GM12878 (cell line): ENCODE measurements around the gene SUPT6H. TPM values are rescaled to one million over a fixed set of nuclear protein-coding genes. Genes with fewer than 3 reads are reported as not detected.

Experiments
- ATAC-seq: fragments of 200-7000 bp; cut with Tn5 transposase; 3 replicates; pipeline ENCODE4 v1.9.1; 2020; ENCODE audit warnings: mild to moderate bottlenecking, moderate library complexity
- BruUV-seq: library from RNA; stranded (reverse); fragments of 400-500 nt; replicated peaks from 2 replicates; lab custom pipeline; 2021; lab: Mats Ljungman, UMichigan
- CTCF ChIA-PET: fragments of 300-600 bp; sonication (Branson Sonifier 250); formaldehyde crosslinking; extraction: SDS; loops from one replicate; lab custom pipeline; 2021; ENCODE audit warnings: inconsistent platforms; lab: Yijun Ruan, JAX
- POLR2A ChIA-PET: fragments of 350-600 bp; formaldehyde crosslinking; extraction: SDS; loops from one replicate; lab custom pipeline; 2021; ENCODE audit warnings: inconsistent platforms; lab: Charles Lee
- RAD21 ChIA-PET: fragments of 300-600 bp; sonication (Branson Sonifier 250); formaldehyde crosslinking; loops from one replicate; lab custom pipeline; 2023; ENCODE audit warnings: antibody characterized with exemption; ENCODE audit not compliant: unreplicated experiment; lab: Charles Lee
- SMC1A ChIA-PET: fragments of 300-600 bp; sonication (Branson Sonifier 250); formaldehyde crosslinking; loops from one replicate; lab custom pipeline; 2023; ENCODE audit not compliant: unreplicated experiment, uncharacterized antibody; lab: Charles Lee
- DNase-seq: peaks from one replicate; pipeline ENCODE4 v3.0.0-alpha.2; 2011; ENCODE audit warnings: low read depth, low spot score
- FAIRE-seq: peaks from 3 replicates; lab custom pipeline; 2011; peaks lifted over from hg19 to GRCh38; lab: Jason Lieb, UNC
- H2AFZ ChIP-seq: 2 replicates; pipeline ENCODE4 v1.6.0; 2011; ENCODE audit warnings: low read depth, low read length, control low read depth; ENCODE audit not compliant: control insufficient read depth
- H3K27ac ChIP-seq: 2 replicates; pipeline ENCODE4 v1.5.1; 2011; ENCODE audit warnings: control low read depth; ENCODE audit not compliant: control insufficient read depth, insufficient read depth
- H3K27me3 ChIP-seq, 2 experiments: replicated peaks in 1 of 2; 2 replicates each; pipeline versions ENCODE4 v1.6.0 to v1.6.1; 2011; ENCODE audit warnings: low read length in 1 of 2; ENCODE audit not compliant: control insufficient read depth in 2 of 2, insufficient read depth in 2 of 2
- H3K36me3 ChIP-seq, 2 experiments: 2 replicates each; pipeline ENCODE4 v1.5.1; 2011; ENCODE audit warnings: low read length in 1 of 2; ENCODE audit not compliant: control insufficient read depth in 2 of 2, insufficient read depth in 2 of 2
- H3K4me1 ChIP-seq: 2 replicates; pipeline ENCODE4 v1.6.1; 2011; ENCODE audit warnings: mild to moderate bottlenecking, low read length, moderate library complexity, mixed read lengths; ENCODE audit not compliant: control insufficient read depth, insufficient read depth
- H3K4me2 ChIP-seq: 2 replicates; pipeline ENCODE4 v1.6.0; 2011; ENCODE audit warnings: control low read depth; ENCODE audit not compliant: control insufficient read depth, insufficient read depth
- H3K4me3 ChIP-seq: fragments of 200-600 bp; sonication (generic); 2 replicates; pipeline ENCODE4 v1.5.1; 2016
- H3K79me2 ChIP-seq: 2 replicates; pipeline ENCODE4 v1.6.0; 2011; ENCODE audit warnings: low read length; ENCODE audit not compliant: control insufficient read depth, insufficient read depth
- H3K9ac ChIP-seq: 2 replicates; pipeline ENCODE4 v1.8.0; 2011; ENCODE audit warnings: low read length, control low read depth, mixed read lengths; ENCODE audit not compliant: control insufficient read depth, insufficient read depth
- H3K9me3 ChIP-seq: replicated peaks from 3 replicates; pipeline ENCODE4 v1.5.1; 2011; ENCODE audit warnings: mild to moderate bottlenecking, low read length; ENCODE audit not compliant: control insufficient read depth, insufficient read depth
- H4K20me1 ChIP-seq: 2 replicates; pipeline ENCODE4 v1.6.0; 2011; ENCODE audit not compliant: control insufficient read depth, insufficient read depth
- BCL3 ChIP-seq: IDR thresholded peaks from 2 replicates; pipeline ENCODE4 v1.6.1; 2011; ENCODE audit warnings: borderline replicate concordance, low read depth, mild to moderate bottlenecking, moderate library complexity, low read length; ENCODE audit not compliant: insufficient read depth, poor library complexity, severe bottlenecking
- BRCA1 ChIP-seq: IDR thresholded peaks from 2 replicates; pipeline ENCODE4 v1.6.1; 2011; ENCODE audit warnings: low read depth, low read length, improper control_type of control experiment
- CHD2 ChIP-seq: IDR thresholded peaks from 2 replicates; pipeline ENCODE4 v1.6.1; 2011; ENCODE audit warnings: low read depth, low read length, improper control_type of control experiment, borderline replicate concordance
- CREM ChIP-seq: IDR thresholded peaks from 2 replicates; pipeline ENCODE4 v1.6.1; 2014; ENCODE audit warnings: antibody characterized with exemption, low read depth
- E4F1 ChIP-seq: fragments of 450-650 bp; IDR thresholded peaks from 2 replicates; pipeline ENCODE4 v1.6.1; 2018; ENCODE audit warnings: borderline replicate concordance, mild to moderate bottlenecking; ENCODE audit not compliant: partially characterized antibody
- FOS ChIP-seq: IDR thresholded peaks from 3 replicates; pipeline ENCODE4 v1.6.1; 2011; ENCODE audit warnings: borderline replicate concordance; ENCODE audit not compliant: insufficient read length; ENCODE audit errors: extremely low read depth
- GABPA ChIP-seq: IDR thresholded peaks from 2 replicates; pipeline ENCODE4 v1.6.1; 2014; ENCODE audit warnings: antibody characterized with exemption, low read depth, mild to moderate bottlenecking, inconsistent platforms
- IKZF2 ChIP-seq, 2 experiments: fragments of 450-650 bp; IDR thresholded peaks; 2 replicates each; pipeline ENCODE4 v1.6.1; 2017; ENCODE audit warnings: mild to moderate bottlenecking in 2 of 2, moderate library complexity in 2 of 2
- MEF2B ChIP-seq: fragments of 450-650 bp; IDR thresholded peaks from 2 replicates; pipeline ENCODE4 v1.6.1; 2018; ENCODE audit warnings: mild to moderate bottlenecking, moderate library complexity; ENCODE audit not compliant: partially characterized antibody, poor library complexity, severe bottlenecking
- POLR2A ChIP-seq: IDR thresholded peaks from 2 replicates; pipeline ENCODE4 v1.6.1; 2011; ENCODE audit warnings: low read depth, mild to moderate bottlenecking, low read length
- POLR2AphosphoS5 ChIP-seq: IDR thresholded peaks from 2 replicates; pipeline ENCODE4 v1.6.1; 2011; ENCODE audit warnings: mild to moderate bottlenecking, low read length, inconsistent platforms
- SIN3A ChIP-seq: IDR thresholded peaks from 2 replicates; pipeline ENCODE4 v1.6.1; 2012; ENCODE audit warnings: low read depth, low read length, improper control_type of control experiment
- SREBF2 ChIP-seq: IDR thresholded peaks from 2 replicates; pipeline ENCODE4 v1.6.1; 2012; ENCODE audit warnings: mild to moderate bottlenecking, low read length
- TCF12 ChIP-seq: IDR thresholded peaks from 2 replicates; pipeline ENCODE4 v1.6.1; 2011; ENCODE audit warnings: low read depth, mild to moderate bottlenecking, low read length
- TCF7 ChIP-seq: IDR thresholded peaks from 2 replicates; pipeline ENCODE4 v1.6.1; 2014; ENCODE audit warnings: antibody characterized with exemption, borderline replicate concordance
- WGBS: methylation state at CpG from one replicate; pipeline ENCODE4 v1.1.6; 2016; ENCODE audit warnings: low lambda C conversion rate; ENCODE audit not compliant: insufficient replicate concordance, insufficient coverage; ENCODE audit errors: missing lambda C conversion rate; 5-methylcytosine and 5-hydroxymethylcytosine counted together
- in situ Hi-C: fragments of 300-500 bp; cut with MboI; formaldehyde crosslinking; loops from 9 replicates; pipeline ENCODE4 v1.14.3; 2018; ENCODE audit warnings: mixed read lengths
- intact Hi-C: fragments of 100-400 bp; cut with micrococcal nuclease; formaldehyde crosslinking; loops from one replicate; pipeline ENCODE4 v1.14.2; 2022; ENCODE audit not compliant: unreplicated experiment
- polyA plus RNA-seq, 11 experiments: library from polyadenylated mRNA; depleted of rRNA in 4 of 11; unstranded in 6 of 11; stranded (reverse) in 5 of 11; fragments of >200 nt; fragmentation: Nextera tagmentation in 4 of 11; fragmentation: Illumina TruSeq in 1 of 11; extraction: Ambion mirVana in 4 of 11; extraction: Trizol in 1 of 11; gene quantifications; 1 replicate in 1 of 11; 2 replicates in 10 of 11; pipeline versions ENCODE4 v1.2.1 to v1.2.3, GENCODE V29; 2011 to 2016; ENCODE audit warnings: inconsistent platforms in 2 of 11, missing spikeins in 2 of 11, low read depth in 1 of 11
- total RNA-seq, 4 experiments: library from RNA; depleted of rRNA in 3 of 4; stranded (reverse); fragments of >200 nt in 3 of 4; fragmentation: Illumina TruSeq in 1 of 4; extraction: Trizol in 1 of 4; gene quantifications; 2 replicates each; pipeline versions ENCODE4 v1.2.1 to v1.2.3, GENCODE V29; 2013 to 2021
- TF ChIP-seq, protein P1 (sequence below): fragments of 150-350 bp; IDR thresholded peaks from 2 replicates; pipeline ENCODE4 v1.6.1; 2016; ENCODE audit warnings: low read depth, low read length

The SUPT6H gene
- total and polyA plus RNA-seq, 10 of the 15 experiments (the other 5 are each of a cell fraction or from before 2014, with no cell fraction given) = 1.7 to 58.8 (median 37.7) TPM

DNA sequence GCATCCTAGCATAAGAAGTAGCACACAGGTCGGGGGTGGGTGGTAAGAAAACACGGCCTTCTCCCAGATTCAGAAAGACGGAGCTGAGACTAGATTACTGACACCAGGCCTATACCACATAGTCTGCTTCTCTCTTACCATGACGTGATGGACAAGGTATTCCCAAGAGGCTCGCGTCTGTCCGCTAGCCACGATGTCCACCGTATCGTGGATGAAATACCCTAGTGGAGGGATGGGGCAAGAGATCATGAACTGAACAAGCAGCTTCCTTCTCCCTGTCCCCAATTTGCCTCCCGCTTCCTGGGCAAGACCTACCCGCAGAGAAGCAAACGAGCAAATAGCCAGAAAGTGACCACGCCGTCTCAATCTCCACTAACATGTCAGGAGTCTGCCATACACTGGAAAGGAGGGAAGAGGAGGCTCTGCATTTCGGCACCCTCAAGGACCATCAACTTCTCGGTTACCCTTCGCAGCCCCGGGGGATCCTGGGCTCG lies 63.2 kb downstream of the SUPT6H start:
- no peak overlapping the region for H2AFZ ChIP-seq
- ATAC-seq = no peak
- in situ Hi-C loops = loop anchor here (25.0 kb wide), 1 partner anchor 1263 kb away; the partner anchor contains the start of gene KSR1
- ChIA-PET POLR2A (interaction anchor here (1.4 to 17.2 kb wide), 5 partner anchors 10 to 177 kb away, joined by 4 to 485 read pairs (median 9); partner anchors contain the start of genes BLTP2, PROCA1 and TRAF4), CTCF (interaction anchor here (1.0 to 12.6 kb wide), 6 partner anchors 24 to 392 kb away, joined by 3 to 394 read pairs (median 30); partner anchors contain the start of gene BLTP2), RAD21 (interaction anchor here (1.0 to 6.8 kb wide), 8 partner anchors 10 to 228 kb away, joined by 3 to 375 read pairs (median 5); partner anchors contain the start of genes BLTP2, FLOT2, PROCA1 and TRAF4), SMC1A (interaction anchor here (0.7 to 11.3 kb wide), 9 partner anchors 10 to 1424 kb away, joined by 3 to 326 read pairs (median 3); partner anchors contain the start of genes BLTP2, PROCA1 and TRAF4)
- no peak for DNase-seq
- H3K27me3 ChIP-seq = no peaks in the 10 kb centered on the region
- peak overlapping the region; percentile 74 for H3K27ac ChIP-seq
- no TSS peak for BruUV-seq
- peak overlapping the region; percentile 82 for H3K4me2 ChIP-seq
- no peaks in the 10 kb centered on the region for H4K20me1 ChIP-seq
- H3K9me3 ChIP-seq = no peaks in the 10 kb centered on the region
- H3K4me1 ChIP-seq = peaks cover 23% of the 10 kb centered on the region
- peak overlapping the region; percentile 69 for H3K9ac ChIP-seq
- H3K79me2 ChIP-seq = peaks cover 37% of the 10 kb centered on the region
- H3K36me3 ChIP-seq = peaks cover 12 to 20% of the 10 kb centered on the region in 2 experiments; a peak in 3 of 4 replicates
- H3K4me3 ChIP-seq = peak overlapping the region; percentile 72
- whole genome bisulfite sequencing = 2% methylated on average over 20 of the region's 20 CpGs
- intact Hi-C loops = loop anchor here (5.0 to 10.0 kb wide), 2 partner anchors 117 to 390 kb away; partner anchors contain the start of gene FAM222B
- FAIRE-seq = no peak
- peak; percentile 41 for TF ChIP-seq POLR2A
- no peak for TF ChIP-seq BRCA1
- TF ChIP-seq GABPA = no peak
- peak; percentile 61 for TF ChIP-seq MEF2B
- peak; percentile 78 for TF ChIP-seq BCL3
- TF ChIP-seq SREBF2 = no peak
- TF ChIP-seq POLR2AphosphoS5 = peak; percentile 88
- peak; percentile 7; the same call in 1 of the 2 replicates for TF ChIP-seq TCF12
- TF ChIP-seq FOS = no peak
- 0 out of 4 replicates have a peak, but pooled peaks of 1 of the 2 experiments have one; percentile 7 for TF ChIP-seq IKZF2 (IDR thresholded peaks at IDR 0.05)
- TF ChIP-seq CREM = 0 out of 2 replicates have a peak, but pooled peaks have one; percentile 4
- TF ChIP-seq SIN3A = no peak
- TF ChIP-seq, protein P1, sequence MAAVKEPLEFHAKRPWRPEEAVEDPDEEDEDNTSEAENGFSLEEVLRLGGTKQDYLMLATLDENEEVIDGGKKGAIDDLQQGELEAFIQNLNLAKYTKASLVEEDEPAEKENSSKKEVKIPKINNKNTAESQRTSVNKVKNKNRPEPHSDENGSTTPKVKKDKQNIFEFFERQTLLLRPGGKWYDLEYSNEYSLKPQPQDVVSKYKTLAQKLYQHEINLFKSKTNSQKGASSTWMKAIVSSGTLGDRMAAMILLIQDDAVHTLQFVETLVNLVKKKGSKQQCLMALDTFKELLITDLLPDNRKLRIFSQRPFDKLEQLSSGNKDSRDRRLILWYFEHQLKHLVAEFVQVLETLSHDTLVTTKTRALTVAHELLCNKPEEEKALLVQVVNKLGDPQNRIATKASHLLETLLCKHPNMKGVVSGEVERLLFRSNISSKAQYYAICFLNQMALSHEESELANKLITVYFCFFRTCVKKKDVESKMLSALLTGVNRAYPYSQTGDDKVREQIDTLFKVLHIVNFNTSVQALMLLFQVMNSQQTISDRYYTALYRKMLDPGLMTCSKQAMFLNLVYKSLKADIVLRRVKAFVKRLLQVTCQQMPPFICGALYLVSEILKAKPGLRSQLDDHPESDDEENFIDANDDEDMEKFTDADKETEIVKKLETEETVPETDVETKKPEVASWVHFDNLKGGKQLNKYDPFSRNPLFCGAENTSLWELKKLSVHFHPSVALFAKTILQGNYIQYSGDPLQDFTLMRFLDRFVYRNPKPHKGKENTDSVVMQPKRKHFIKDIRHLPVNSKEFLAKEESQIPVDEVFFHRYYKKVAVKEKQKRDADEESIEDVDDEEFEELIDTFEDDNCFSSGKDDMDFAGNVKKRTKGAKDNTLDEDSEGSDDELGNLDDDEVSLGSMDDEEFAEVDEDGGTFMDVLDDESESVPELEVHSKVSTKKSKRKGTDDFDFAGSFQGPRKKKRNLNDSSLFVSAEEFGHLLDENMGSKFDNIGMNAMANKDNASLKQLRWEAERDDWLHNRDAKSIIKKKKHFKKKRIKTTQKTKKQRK = no peak
- TF ChIP-seq CHD2 = peak; percentile 26; the same call in 1 of the 2 replicates
- TF ChIP-seq TCF7 = peak; percentile 5; the same call in 1 of the 2 replicates
- TF ChIP-seq E4F1 = no peak
